Keratinocyte (primary cell): ENCODE data around the gene NUDC.

Source experiments
- EZH2 ChIP-seq: IDR thresholded peaks from one replicate; pipeline ENCODE4 v1.6.1; 2012; ENCODE audit warnings: inconsistent platforms, mild to moderate bottlenecking, low read length, moderate library complexity
- TF ChIP-seq, protein P1 (sequence below), 3 experiments: IDR thresholded peaks in 1 of 3; conservative IDR thresholded peaks in 1 of 3; optimal IDR thresholded peaks in 1 of 3; 2 replicates in 2 of 3; 3 replicates in 1 of 3; pipeline versions ENCODE3 to v1.5.1; 2011; ENCODE audit warnings: low read length in 3 of 3, mild to moderate bottlenecking in 3 of 3, moderate library complexity in 2 of 3, control low read depth in 1 of 3, inconsistent platforms in 1 of 3; ENCODE audit not compliant: insufficient read depth in 2 of 3; ENCODE audit errors: extremely low read depth in 1 of 3

DNA sequence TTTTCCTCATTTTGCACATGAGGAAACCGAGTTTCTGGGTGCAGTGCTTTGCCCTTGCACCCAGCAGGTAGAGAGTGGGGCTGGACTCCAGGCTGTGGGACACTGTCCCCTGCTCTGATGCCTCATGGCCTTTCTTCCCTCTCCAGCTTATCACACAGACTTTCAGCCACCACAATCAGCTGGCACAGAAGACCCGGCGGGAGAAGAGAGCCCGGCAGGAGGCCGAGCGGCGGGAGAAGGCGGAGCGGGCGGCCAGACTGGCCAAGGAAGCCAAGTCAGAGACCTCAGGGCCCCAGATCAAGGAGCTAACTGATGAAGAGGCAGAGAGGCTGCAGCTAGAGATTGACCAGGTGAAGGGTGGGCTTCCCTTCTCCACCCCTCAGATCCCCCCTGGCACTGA lies 19.8 kb downstream of the NUDC start:
- TF ChIP-seq, protein P1, sequence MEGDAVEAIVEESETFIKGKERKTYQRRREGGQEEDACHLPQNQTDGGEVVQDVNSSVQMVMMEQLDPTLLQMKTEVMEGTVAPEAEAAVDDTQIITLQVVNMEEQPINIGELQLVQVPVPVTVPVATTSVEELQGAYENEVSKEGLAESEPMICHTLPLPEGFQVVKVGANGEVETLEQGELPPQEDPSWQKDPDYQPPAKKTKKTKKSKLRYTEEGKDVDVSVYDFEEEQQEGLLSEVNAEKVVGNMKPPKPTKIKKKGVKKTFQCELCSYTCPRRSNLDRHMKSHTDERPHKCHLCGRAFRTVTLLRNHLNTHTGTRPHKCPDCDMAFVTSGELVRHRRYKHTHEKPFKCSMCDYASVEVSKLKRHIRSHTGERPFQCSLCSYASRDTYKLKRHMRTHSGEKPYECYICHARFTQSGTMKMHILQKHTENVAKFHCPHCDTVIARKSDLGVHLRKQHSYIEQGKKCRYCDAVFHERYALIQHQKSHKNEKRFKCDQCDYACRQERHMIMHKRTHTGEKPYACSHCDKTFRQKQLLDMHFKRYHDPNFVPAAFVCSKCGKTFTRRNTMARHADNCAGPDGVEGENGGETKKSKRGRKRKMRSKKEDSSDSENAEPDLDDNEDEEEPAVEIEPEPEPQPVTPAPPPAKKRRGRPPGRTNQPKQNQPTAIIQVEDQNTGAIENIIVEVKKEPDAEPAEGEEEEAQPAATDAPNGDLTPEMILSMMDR (optimal IDR thresholded peaks at IDR 0.05 in 1 of 3, IDR thresholded peaks at IDR 0.05 in 1 of 3, conservative IDR thresholded peaks at IDR 0.05 in 1 of 3; ENCODE audit: extremely low read depth in 1 of 3, insufficient read depth in 2 of 3, low read length in 3 of 3), result no peak
- TF ChIP-seq EZH2, result no peak
